Stimulated activated CD4-positive, alpha-beta T cell treated with anti-CD3 and anti-CD28 coated beads, Interleukin-2, amount 100 ng/mL, for 4 hours (primary cell): ENCODE results near the gene ARHGAP45.

ENCODE experiments used
- DNase-seq: peaks from one replicate; pipeline ENCODE4 v3.0.0-alpha.2; 2020; ENCODE audit warnings: low read depth

The ARHGAP45 gene

DNA sequence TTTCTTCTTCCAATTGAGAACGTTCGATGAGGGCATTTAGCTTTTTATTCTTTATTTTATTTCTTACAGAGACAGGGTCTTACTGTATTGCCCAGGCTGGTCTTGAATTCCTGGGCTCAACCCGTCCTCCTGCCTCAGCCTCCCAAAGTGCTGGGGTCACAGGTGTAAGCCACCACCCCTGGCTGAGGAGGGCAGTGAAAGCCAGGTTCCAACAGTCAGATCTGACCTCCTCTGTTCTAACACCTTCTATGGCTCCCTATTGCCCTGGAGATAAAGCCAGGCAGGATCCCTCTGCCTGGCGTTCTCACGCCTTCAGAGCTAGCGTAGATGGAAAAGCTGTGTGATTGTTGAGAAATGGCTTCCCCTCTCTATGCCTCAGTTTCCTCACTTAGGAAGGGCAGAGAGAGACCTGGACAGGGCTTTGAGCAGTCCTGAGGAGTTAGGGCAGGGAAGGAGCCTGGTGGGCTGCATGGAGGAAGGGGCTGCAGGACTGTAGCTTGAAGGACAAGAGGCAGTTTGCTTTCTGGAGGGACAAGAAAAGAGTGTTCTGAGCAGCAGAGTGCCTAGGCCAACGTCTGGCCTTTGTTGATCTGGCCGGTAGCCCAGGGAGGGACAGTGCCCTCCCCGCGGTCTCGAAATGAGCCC lies 5.5 kb downstream of the ARHGAP45 start:
- DNase-seq, result no peak

DNA sequence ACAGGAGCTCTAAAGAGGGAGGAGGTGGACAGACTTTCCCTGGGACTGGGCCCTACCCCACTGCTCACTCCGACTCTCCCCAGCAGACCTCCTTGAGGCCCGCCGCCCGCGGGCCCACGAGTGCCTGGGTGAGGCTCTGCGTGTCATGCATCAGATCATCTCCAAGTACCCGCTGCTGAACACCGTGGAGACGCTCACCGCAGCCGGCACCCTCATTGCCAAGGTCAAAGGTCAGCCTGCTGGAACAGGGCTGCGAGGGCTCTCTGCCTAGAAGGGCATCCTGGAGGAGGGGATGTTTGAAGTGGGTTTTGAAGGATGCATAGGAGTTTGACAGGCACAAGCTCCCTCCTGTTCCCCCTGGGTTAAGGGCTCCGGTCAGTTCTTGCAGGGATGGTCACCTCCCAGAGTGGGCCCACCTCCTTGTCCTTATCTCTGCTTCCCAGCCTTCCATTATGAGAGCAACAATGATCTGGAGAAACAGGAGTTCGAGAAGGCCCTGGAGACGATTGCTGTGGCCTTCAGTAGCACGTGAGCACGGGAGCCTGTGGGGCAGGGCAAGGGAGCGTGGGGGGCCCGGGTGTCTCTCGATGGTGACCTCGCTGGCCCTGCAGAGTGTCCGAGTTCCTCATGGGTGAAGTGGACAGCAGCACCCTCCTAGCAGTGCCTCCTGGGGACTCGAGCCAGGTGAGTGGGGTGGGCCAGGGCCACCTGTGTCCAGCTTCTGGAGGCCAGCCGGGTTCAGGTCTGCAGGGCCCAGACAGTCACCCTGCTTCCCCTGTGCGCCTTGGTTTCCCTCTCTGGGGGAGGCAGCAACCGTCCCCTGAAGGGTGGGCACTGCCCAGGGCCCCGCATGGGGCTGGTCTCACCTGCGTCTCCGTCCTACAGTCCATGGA lies 6.3 kb downstream of the ARHGAP45 start:
- DNase-seq, result no peak

DNA sequence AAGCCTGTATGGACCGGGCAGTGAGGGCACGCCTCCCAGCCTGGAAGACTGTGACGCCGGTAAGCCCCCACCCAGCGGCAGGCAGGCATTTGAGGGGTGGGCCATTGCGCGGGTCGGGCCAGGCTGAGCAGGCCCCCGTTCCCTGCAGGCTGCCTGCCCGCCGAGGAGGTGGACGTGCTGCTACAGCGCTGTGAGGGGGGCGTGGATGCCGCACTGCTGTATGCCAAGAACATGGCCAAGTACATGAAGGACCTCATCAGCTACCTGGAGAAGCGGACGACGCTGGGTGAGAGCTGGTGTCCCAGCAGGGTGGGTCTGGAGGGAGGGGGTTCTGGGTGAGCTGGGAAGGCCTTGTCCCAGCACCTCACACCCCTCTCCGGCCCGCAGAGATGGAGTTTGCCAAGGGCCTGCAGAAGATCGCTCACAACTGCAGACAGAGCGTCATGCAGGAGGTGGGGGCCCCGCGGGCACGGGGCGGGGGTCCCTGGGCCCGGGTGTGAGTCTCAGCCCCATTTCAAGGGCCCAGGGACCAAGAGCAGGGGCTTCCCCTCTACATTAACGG lies 7.1 kb downstream of the ARHGAP45 start:
- no peak for DNase-seq

DNA sequence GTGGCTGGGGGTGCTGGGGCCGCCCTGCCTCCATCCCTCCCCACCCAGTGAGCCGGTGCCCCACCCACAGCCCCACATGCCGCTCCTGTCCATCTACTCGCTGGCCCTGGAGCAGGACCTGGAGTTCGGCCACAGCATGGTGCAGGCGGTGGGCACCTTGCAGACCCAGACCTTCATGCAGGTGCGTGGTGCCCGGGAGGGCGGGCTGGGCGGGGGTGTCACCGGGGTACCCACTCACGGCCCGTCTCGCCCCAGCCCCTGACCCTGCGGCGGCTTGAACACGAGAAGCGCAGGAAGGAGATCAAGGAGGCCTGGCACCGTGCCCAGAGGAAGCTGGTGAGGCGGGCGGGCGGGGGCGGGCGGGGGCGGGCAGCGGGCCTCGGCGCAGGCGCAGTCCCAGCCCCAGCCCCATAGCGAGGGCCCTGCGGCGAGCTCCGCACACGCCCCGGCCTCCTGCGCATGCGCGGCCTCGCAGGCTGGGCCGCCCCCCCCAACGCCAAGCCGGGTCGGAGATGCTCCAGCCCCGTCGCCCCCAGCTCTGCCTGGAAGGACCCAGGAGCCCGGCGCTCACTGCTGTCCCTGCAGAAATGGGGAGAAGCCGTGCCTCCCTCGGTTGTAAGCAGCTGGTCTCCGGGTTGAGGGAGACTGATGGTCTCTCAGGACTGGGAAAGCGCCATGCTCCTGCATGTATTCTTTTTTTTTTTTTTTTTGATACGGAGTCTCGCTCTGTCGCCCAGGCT lies 7.7 kb downstream of the ARHGAP45 start:
- DNase-seq, result peak; percentile 88

DNA sequence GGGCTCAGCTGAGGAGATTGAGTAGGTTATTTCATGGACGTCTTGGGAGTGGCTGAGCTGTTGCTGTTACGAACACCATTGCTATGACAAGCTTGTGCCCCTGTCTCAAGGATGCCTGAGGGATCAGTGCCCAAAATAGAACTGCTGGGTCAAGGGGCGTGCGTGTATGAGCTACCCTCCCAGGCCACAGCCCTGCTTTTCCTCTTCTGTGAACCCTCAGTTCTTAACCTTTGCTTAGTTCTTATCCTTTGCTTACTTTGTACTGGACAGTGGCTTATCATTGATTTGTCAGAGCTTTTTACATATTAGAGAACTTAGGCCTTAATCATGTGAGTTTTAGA lies 9.0 kb downstream of the ARHGAP45 start:
- DNase-seq, result no peak

DNA sequence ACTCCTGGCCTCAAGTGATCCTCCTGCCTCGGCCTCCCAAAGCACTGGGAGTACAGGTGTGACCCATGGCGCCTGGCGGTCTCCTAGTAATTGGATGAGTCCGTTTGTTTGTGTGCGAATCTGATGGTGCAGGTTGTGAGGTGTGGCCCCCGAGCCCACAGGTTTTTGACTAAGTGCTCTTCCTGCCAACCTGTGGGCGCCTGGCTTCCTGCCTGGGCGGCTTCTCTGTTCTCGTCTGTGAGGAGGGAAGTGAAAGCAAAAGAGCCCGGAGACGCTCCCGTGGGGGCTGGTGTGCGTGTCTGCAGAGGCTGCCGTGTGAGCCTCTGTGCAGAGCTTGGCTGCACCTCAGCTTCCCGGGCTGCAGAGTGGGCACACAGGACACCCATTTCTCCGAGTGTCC lies 10.0 kb downstream of the ARHGAP45 start:
- DNase-seq, result peak; percentile 91

DNA sequence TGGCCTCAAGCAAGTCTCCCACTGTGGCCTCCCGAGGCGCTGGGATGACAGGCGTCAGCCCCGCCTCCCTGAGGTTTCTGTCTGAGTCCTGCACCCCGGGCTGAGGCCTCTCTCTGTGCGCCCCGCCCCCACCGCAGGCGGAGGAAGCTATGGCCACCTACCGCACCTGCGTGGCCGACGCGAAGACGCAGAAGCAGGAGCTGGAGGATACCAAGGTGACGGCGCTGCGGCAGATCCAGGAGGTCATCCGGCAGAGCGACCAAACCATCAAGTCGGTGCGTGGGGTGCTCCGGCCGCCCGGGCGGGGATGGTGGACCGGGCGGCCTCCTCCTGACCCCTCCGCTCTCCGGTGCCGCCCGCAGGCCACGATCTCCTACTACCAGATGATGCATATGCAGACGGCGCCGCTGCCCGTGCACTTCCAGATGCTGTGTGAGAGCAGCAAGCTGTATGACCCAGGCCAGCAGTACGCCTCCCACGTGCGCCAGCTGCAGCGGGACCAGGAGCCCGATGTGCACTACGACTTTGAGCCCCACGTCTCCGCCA lies 12.7 kb downstream of the ARHGAP45 start:
- no peak for DNase-seq

DNA sequence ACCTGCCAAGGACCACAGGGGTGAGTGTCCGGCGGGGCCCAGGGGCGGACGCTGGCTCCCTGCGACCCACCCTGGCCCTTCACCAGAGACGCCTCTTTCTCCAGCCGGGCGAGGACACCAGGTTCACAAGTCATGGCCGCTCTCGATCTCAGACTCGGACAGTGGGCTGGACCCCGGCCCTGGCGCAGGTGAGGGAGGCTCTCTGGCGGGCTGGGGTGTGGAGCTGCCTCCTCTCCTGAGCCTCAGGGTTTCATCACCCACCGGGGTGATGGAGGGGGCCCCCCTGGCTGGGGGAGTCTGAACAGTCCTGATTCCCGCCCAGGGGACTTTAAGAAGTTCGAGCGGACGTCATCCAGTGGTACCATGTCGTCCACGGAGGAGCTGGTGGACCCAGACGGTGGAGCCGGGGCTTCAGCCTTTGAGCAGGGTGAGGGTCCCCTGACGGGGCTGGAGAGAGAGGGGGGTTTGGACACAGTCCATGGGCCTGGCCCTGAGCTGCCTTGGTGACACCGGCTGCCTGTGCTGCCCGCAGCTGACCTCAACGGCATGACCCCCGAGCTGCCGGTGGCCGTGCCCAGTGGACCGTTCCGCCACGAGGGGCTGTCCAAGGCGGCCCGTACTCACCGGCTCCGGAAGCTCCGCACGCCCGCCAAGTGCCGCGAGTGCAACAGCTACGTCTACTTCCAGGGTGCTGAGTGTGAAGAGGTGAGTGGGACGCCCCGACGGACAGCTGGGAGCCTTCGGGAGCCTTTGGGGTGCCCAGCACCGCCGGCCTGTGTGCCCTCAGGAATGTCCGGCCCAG lies 13.6 kb downstream of the ARHGAP45 start:
- no peak for DNase-seq

DNA sequence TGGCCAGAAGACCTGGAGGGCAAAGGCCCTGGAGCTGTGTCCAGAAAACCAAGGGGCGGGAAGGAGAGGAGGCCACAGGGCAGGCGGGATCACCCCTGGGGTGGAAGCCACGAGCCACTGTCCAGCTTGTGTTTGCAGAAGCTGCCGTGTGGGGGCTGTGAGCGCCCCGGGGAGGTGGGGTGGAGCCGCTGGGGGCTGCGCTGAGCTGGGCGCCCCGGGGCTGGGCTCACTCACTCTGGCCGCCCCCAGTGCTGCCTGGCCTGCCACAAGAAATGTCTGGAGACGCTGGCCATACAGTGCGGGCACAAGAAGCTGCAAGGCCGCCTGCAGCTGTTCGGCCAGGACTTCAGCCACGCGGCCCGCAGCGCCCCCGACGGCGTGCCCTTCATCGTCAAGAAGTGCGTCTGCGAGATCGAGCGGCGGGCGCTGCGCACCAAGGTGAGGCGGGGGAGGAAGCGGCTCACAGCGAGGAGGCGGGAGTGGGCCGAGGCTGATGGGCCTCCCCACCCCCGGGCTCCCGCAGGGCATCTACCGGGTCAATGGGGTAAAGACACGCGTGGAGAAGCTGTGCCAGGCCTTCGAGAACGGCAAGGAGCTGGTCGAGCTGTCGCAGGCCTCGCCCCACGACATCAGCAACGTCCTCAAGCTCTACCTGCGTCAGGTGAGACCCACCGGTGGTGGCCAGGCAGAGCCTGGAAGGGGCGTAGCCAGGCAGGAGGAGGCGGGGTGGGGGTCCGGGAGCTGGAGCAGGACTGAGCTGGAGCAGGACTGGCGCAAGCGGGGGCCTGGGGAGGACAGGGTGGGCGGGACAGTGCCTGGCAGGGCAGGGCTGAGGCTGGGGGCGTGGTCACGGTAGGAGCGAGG lies 14.6 kb downstream of the ARHGAP45 start:
- no peak for DNase-seq

DNA sequence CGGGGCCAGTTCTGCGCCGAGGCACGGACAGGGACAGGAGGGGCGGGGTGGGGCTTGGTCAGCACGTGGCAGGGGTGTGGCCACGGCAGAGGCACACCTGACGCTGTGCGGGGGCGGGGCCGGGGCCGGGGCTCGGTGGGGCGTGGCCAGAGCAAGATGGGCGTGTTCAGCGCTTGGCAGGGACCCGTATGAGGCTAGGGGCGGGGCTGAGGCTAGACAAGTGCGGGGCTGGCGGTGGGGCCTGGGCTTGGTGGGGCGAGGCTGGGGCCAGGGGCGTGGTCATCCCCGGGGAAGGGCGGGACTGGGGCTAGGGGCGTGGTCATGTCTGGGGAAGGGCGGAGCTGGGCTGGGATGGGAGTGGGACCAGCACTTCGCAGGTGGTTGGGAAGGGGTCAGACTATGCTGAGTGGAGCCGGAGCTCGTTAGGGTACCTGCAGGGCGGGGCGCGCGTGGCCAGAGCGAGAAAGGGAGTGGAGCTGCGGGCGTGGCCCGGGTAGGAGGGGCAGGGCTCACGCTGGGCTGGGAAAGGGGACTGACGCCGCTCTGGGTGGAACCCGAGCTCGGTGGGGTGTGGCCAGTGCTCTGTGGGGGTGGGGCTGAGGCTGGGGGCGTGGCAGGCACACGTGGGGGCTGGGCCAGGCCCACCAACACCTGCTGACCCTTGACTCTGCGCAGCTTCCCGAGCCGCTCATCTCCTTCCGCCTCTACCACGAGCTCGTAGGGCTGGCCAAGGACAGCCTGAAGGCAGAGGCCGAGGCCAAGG lies 15.4 kb downstream of the ARHGAP45 start:
- DNase-seq, result peak; percentile 58

DNA sequence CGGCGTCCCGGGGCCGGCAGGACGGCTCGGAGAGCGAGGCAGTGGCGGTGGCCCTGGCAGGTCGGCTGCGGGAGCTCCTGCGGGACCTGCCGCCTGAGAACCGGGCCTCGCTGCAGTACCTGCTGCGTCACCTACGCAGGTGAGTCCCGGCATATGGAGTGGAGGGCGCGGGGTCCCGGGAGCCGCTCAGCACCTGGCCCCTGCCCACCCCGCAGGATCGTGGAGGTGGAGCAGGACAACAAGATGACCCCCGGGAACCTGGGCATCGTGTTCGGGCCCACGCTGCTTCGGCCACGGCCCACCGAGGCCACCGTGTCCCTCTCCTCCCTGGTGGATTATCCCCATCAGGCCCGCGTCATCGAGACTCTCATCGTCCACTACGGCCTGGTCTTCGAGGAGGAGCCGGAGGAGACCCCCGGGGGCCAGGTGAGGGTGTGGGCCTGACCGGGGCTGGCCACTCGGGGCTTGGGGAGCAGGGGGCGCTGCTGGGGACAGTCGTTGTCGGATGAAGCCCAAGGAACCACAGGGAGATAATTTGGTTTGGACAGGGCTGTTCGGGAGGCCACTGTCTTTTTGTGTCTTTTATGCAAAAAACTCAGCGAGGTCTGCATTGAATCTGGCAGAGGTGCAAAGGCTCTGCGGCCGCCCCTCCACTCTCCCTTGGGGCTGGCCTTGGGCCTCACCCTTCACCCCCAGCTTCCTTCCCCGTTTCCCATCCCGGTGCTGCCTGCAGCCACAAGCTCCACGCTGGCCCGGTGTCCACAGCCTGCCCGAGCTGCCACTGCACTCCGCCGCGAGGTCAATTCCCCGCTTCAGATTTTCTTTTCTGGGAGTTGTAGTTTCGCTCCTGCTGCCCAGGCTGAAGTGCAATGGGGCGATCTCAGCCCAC lies 16.2 kb downstream of the ARHGAP45 start:
- no peak for DNase-seq

DNA sequence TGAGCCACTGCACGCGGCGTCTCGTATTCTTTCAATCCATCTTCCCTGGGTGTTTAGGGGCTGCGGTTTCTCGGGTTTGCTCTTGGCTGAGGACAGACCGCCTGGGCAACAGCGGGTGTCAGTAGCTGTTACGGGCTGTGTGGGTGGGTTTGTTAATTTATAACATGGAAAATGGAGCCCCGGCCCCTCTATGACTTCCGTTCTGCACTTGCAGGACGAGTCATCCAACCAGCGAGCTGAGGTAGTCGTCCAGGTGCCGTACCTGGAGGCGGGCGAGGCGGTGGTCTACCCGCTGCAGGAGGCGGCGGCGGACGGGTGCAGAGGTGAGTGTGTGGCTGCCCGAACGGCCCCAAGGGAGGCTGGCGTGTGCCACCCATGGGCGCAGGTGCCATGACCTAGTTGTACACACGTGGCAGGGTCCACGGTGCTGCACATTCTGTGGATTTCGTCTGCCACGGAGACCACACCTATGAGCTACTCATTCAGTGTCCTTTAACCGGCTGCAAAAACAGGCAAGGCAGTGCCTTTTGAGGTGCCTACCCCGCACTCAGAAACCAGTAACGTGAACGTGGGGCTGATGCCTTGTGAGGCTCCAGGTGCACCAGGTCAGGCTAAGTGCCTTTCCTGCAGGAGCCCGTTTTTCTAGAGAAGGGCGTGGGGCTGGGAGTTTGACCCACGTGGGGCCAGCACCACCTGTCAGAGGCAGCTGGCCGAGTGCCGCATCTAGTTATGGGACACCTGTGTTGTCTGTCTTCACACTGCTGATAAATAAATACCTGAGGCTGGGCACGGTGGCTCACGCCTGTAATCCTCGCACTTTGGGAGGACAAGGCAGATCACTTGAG lies 17.3 kb downstream of the ARHGAP45 start:
- DNase-seq, result no peak

DNA sequence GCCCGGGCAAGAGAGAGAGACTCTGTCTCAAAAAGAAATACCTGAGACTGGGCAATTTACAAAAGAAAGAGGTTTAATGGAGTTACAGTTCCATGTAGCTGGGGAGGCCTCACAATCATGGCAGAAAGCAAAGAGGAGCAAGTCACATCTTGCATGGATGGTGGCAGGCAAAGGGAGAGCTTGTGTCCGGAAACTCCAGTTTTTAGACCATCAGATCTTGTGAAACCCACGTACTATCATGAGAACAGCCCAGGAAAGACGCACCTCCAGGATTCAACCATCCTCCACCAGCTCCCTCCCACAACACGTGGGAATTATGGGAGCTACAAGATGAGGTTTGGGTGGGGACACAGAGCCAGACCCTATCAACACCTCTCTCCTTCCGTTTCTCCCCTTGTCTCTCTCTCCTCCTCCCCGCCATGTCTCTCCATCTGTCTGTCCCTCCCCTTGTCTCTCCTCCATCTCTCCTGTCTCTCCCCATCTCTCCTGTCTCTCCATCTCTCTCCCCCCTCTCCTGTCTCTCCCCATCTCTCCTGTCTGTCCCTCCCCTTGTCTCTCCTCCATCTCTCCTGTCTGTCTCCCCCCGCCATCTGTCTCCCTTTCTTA lies 18.2 kb downstream of the ARHGAP45 start:
- DNase-seq, result no peak

DNA sequence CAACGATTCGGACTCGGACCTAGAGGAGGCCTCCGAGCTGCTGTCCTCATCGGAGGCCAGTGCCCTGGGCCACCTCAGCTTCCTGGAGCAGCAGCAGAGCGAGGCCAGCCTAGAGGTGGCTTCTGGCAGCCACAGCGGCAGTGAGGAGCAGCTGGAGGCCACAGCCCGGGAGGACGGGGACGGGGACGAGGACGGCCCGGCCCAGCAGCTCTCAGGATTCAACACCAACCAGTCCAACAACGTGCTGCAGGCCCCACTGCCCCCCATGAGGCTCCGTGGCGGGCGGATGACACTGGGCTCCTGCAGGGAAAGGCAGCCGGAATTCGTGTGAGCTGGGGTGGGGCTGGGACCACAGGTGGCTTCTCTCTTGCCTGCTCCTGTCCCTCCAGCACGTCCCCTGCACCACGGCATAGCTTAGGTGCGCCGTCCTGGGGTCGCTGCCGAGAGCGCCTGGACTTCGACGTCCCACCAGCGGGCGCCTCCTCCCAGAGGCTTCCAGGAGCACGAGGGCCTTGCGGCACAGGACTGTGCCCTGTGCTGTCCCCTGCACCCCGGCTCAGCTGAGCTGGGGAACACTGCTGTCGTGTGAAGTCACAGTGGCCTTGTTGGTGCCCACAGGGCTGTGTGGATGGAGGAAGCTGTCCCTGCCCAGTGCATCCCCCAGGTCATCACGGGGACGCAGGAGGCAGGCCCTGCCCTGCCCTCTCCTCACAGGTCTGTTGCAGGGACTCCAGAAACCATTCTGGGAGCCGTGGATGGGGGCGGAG lies 18.9 kb downstream of the ARHGAP45 start:
- no peak for DNase-seq

DNA sequence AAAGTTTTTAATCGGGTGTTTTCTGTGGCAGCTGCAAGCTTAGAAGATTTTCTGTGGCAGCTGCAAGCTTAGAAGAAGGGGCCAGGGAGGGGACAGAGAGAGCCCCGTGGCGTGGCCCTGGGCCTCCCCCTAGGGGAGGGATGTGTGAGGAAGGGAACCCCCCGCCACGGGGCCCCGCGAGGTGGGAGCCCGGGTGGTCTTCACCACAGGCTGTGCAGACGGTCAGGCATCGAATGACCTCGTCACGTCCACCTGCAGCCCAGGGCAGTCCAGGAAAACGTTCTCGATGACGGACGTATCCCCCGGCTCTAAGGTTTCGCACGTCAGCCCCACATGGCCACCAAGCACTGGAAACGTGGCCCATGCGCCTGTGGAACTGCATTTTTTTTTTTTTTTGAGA lies 19.6 kb downstream of the ARHGAP45 start:
- DNase-seq, result no peak

DNA sequence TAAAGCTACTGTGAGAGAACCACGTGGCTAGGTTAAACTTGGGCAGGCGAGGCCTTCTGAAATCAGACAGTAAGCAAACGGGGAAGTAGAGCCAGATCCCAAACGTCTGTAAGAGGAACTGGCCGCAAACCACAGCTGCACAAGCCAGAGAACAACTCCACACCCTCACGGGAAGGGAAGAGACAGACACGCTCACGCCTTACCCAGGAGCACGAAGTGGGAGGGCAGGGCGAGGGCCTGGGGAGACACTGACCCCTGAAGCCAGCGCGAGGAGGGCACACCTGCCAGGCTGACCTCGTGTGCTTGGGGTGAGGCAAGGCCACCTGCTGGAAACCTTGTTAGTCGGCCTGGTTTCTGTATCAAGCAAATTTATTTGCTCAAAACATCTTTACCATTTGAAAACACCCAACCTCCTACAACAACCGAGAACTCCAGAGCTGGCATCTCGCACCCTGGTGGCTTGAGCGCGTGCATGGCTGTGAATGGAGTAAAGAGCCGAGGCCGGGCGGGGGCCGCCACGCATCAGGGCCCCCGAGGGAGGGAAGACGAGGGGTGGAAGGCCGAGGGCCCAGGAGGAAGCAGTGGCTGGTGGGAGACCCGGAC lies 20.9 kb downstream of the ARHGAP45 start:
- no peak for DNase-seq
